ENCODE measurements around the gene CAMKK2.
"Not testable (repeated sequence)": the region's sequence is repeated elsewhere in the genome, so short reads cannot be mapped to it uniquely, and the experiment has no call there.

CAMKK2 gene

DNA sequence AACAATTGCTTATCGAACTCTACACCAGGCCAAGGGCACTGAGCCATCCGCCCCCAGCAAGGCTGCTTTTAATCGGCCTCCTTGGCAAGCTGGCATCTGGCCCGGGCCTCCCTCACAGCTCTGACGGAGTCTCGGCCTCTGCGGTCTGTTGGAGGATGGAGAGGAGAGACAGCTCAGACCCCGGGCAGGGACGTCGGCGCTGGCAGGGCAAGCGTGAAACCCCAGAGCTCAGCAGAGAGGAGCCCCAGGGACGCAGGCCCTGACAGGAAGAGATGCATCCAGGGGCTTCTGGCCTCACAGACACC, 17.5 kb downstream of the CAMKK2 start:
- no peak for DNase-seq (ENCODE audit: low read depth in 2 of 2)

GRCh38 chr12:121278169-121279070, 18.1 kb downstream of the CAMKK2 start:
- no peak for DNase-seq (ENCODE audit: low read depth in 2 of 2)

DNA sequence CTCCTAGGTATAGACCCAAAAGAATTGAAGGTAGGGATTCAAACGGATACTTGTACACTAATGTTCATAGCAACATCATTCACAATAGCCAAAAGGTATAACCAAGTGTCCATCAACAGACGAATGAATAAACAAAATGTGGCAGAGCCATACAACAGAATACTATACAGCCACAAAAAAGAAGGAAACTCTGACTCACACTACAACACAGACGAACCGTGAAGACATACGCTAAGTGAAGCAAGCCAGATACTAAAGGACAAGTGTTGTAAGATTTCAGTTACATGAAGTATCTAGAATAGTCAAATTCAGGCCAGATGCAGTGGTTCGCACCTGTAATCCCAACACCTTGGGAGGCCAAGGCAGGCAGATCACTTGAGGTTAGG, 19.1 kb downstream of the CAMKK2 start:
- no peak for DNase-seq (ENCODE audit: low read depth in 2 of 2)

GRCh38 chr12:121274036-121274763, 22.3 kb downstream of the CAMKK2 start:
- DNase-seq (ENCODE audit: low read depth in 2 of 2), result no peak

DNA sequence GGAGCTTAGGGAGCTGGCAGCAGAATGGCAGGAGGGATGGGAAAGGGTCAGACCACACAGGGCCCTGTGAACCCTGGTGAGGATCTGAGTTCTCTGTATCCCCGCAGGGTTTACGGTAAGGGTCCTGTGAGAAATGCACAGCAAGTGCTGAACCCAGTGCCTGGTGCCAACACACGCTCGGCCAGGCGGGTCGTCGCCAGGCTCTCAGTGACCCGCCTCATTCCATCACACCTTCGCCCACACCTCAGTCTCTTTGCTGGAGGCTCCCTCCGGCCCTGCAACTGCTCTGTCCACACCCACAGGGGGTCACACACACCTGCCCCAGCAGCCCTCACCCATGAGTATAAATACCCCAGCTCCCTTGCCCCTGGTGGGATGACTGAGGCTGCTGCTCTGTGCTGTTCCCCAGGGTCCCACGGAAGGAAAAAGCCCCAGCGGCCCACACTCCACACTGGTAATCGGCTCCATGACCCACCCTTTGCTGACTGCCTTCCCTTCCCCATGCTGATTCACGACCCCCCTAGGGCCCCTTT, 23.1 kb downstream of the CAMKK2 start:
- DNase-seq (ENCODE audit: low read depth in 2 of 2), result no peak

DNA sequence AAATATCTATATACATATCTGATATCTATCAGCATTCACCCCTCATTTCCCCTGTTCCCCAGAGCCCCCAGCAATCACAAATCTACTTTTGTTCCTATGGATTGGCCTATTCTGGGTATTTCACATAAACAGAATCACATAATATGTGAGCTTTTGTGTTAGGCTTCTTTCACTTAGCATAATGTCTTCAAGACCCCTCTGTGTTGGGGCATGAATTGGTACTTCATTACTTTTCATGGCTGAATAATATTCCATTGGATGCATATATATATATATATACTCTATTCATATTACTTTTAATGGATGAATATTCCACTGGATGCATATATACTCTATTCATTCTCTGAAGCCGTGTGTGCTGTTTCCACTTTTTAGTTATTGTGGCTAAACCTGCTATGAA, 28.7 kb downstream of the CAMKK2 start:
- DNase-seq (ENCODE audit: low read depth in 2 of 2), result no peak

DNA sequence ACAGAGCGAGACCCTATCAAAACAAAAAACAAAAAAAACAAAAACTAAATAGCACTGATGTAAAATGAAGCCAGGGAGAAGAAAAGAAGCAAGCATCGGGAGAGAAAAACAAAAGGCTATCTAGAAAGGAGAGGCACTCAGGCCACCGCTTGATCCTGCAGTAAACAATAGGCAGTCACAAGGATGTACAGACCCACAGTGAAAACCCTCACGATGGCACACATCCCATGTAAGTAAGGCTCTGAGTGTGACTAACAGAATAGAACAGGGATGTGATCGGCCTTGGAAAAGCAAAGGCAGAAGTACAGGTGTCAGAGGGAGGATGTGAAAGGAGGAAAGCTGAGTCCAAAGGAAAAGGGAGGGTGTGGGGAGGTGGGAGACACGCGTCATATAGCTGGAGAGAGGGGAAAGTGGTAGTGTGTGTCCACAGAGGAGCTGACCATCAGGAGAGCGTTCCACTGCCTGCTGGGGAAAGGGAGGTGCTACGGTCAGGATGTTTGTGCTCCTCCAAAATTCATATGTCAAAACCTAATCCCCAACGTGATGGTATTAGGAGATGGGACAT, 31.5 kb downstream of the CAMKK2 start:
- no peak for DNase-seq (ENCODE audit: low read depth in 2 of 2)

- no peak for DNase-seq (ENCODE audit: low read depth in 2 of 2)
Measured at GRCh38 chr12:121264135-121264534, 32.4 kb downstream of the CAMKK2 start.

DNA sequence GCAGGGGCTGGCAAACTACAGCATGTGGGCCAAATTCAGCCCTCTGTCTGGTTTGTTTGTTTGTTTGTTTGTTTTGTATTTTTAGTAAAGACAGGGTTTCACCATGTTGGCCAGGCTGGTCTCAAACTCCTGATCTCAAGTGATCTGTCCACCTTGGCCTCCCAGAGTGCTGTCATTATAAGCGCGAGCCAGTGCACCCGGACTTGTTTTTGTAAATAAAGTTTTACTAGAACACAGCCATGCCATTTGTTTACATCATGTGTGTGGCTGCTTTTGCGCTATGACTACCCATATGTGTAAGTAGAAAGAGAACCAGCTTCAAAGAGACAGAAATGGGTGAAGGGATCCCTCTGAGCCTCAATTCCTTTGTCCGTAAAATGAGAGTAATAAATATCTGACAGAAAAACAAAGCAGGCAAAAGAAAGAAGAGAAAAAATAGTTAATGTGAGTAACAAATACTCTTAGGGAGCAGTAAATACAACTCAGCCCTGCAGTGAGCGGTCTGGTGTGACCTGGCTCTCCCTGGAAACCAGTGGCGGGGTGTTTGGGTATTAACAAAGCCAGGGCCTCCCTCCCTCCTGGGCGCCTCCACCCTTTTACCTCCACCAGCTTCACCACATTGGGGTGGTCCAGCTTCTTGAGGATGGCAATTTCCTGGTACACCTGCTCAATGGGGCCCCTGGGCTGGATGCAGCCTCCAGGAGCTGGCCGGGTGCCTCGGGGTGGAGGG, 33.1 kb downstream of the CAMKK2 start:
- DNase-seq (ENCODE audit: low read depth in 2 of 2), result no peak

DNA sequence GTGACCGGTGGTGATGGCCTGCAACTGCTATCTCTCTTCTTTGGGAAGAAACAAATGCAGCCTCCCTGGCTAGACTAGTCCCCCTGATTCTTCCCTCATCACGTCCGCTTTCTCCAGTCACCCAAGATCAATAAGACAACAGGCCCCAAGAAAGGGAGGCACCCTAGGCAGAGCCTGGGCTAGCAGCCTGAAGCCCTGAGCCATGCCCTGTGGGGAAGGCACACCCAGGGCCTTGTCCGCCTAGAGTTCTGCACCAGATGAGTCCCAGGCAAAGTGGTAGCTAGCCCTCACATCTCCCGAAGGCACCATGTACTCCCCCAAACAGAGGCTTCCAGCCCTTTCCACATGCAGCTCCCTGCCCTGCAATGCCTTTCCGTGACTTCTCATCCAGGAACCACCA, 35.1 kb downstream of the CAMKK2 start:
- DNase-seq (ENCODE audit: low read depth in 2 of 2), result no peak

DNA sequence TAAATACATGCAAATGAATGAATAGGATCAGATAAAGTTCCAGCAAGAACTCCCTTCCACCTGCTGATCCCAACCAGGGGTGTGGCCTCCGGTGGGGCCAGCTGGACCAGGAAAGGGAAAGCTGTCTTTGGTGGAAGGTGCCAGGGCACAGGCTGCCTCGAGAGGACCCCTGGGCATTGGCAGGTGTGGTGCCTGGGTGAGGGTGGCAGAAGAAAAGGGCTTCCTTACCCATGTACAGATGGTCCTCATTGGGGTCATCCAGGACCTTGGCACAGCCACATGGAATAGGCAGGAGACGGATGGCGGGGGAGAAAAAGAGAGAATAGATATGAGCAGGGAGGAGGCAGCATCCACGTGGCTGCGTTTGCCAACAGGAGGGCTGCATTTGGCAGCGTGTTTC, 36.4 kb downstream of the CAMKK2 start:
- DNase-seq (ENCODE audit: low read depth in 2 of 2), result no peak

DNA sequence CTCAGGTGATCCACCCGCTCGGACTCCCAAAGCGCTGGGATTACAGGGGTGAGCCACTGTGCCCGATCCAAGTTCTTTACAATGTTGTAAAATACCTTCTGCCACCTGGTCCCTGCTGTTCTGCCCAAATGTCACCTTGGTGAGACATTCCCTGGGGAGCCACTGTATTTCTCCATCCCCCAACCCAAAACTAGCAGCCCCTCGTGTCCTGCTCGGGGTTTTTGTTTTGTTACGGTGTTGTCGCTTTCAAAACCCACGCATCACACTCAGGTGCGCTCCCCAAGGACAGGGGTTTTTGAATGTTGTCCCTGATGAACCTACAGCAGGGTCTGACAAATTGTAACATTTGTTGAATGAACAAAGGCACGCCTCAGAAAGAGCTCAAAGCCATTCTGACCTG, 37.4 kb downstream of the CAMKK2 start:
- DNase-seq (ENCODE audit: low read depth in 2 of 2), result no peak

- DNase-seq (ENCODE audit: low read depth in 2 of 2), result not testable (repeated sequence)
Measured at GRCh38 chr12:121257704-121258449, 38.6 kb downstream of the CAMKK2 start.

- DNase-seq (ENCODE audit: low read depth in 2 of 2), result no peak
Measured at GRCh38 chr12:121255433-121255832, 41.1 kb downstream of the CAMKK2 start.

- no peak for DNase-seq (ENCODE audit: low read depth in 2 of 2)
Measured at GRCh38 chr12:121253638-121254335, 42.7 kb downstream of the CAMKK2 start.

GRCh38 chr12:121252712-121253345, 43.7 kb downstream of the CAMKK2 start:
- no peak for DNase-seq (ENCODE audit: low read depth in 2 of 2)

DNA sequence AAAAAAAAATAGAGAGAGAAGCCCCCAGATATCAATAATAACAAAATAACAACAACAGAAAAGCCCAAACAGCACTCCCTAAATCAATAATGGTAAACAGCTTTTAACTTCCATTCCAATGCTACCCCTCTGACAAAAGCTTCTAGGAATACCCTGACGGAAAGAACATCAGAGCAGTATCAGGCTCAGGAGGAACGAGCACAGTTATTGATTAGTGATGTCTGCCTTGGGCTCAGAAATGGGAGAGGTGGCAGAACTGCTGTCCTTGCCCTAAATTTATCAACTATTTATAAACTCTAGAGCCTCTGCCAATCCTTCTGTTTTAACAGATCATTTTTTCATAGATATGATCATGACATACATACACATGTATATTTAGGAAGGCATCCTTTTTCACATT, 44.7 kb downstream of the CAMKK2 start:
- DNase-seq (ENCODE audit: low read depth in 2 of 2), result no peak

DNA sequence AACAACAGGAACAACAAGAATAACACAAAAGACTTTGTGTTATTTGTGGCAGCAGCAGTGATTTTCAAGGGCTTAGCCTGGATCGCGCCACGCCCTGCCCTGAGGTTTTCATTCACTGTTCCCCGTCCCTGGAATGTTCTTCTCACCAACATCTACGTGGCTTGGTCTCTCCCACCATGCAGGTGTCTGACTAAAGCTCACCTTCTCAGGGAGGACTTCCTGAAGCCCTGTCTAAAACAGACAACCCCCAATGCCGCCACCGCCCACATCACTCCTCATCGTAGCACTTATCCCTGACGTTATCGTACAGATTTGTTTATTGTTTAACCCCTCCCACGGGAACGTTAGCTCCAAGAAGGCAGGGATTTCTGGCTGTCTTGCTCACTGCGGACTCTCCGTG, 46.1 kb downstream of the CAMKK2 start:
- no peak for DNase-seq (ENCODE audit: low read depth in 2 of 2)

DNA sequence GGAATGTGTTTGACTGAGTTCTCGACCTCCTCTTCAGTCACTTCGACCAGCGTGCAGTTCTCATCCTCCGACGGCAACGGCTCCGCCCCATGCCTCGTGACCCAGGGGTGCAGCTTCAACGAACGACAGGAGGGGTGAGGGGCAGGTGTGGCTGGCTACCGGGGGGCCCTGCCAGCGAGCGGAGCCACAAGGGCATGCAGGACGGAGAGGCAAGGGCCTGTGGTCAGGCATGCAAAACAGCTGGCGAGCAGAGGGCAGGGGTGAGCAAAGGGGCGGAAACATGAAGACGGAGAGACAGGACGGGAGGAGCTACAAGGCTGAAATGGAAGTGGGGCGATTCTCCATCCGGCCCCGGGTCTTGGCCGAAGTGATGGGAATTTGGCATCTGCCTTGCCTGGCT, 47.9 kb downstream of the CAMKK2 start:
- no peak for DNase-seq (ENCODE audit: low read depth in 2 of 2)

DNA sequence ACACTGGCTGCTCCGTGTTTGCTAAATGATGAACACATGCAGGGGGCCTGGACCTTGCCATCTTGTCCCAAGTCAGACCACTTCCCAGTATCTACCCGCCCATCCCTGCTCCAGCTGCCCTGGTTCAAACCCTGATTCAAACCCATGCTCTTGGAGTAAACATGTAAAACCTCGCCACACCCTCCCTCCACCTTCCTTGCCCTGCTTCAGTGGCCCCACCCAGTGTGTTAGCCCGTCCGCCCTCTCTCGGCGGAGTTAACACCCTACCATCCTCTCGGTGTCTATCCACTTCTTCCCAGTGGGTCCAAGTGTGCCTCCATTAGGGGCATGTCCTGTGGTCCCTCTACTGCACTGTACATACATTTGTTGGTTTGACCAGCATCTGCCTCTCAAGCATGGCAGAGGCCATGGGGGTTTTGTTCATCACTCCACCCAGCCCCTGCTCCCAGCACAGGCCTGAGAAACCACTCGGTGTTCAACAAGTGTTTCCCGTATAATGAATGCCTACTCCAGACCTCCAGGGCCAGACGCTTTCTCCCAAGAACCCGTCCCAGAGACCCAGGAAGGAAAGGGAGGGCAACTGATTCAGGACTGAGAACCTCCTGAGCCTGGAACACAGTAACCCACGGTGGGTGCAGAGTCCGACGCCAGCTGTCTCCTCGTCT, 49.5 kb downstream of the CAMKK2 start:
- no peak for DNase-seq (ENCODE audit: low read depth in 2 of 2)

Data from stimulated activated CD8-positive, alpha-beta memory T cell treated with anti-CD3 and anti-CD28 coated beads, Interleukin-2, amount 100 ng/mL, for 1 hour (primary cell).